Measurements from ENCODE around the gene SPOPL.

SPOPL gene

GRCh38 chr2:138493334-138493733, 8.2 kb upstream of the SPOPL start:
- no peak overlapping the region for H3K4me3 ChIP-seq (ENCODE audit: low read depth, low read length)
- TF ChIP-seq CTCF (IDR thresholded peaks at IDR 0.05; ENCODE audit: low read depth, low read length) = no peak
- in situ Hi-C loops (cut with HindIII; ENCODE audit: low sequenced_read_pairs) = no loop called here
- DNase-seq (ENCODE audit: low read depth, low spot score) = no peak

GRCh38 chr2:138494265-138494966, 7.2 kb upstream of the SPOPL start:
- no peak overlapping the region for H3K4me3 ChIP-seq (ENCODE audit: low read depth, low read length)
- no peak for DNase-seq (ENCODE audit: low read depth, low spot score)
- TF ChIP-seq CTCF (IDR thresholded peaks at IDR 0.05; ENCODE audit: low read depth, low read length) = no peak
- in situ Hi-C loops (cut with HindIII; ENCODE audit: low sequenced_read_pairs) = no loop called here

GRCh38 chr2:138495384-138495783, 6.2 kb upstream of the SPOPL start:
- DNase-seq (ENCODE audit: low read depth, low spot score) = no peak
- H3K4me3 ChIP-seq (ENCODE audit: low read depth, low read length) = no peak overlapping the region
- no peak for TF ChIP-seq CTCF (IDR thresholded peaks at IDR 0.05; ENCODE audit: low read depth, low read length)
- in situ Hi-C loops (cut with HindIII; ENCODE audit: low sequenced_read_pairs) = no loop called here

- in situ Hi-C loops (cut with HindIII; ENCODE audit: low sequenced_read_pairs) = no loop called here
- DNase-seq (ENCODE audit: low read depth, low spot score) = no peak
- no peak overlapping the region for H3K4me3 ChIP-seq (ENCODE audit: low read depth, low read length)
- no peak for TF ChIP-seq CTCF (IDR thresholded peaks at IDR 0.05; ENCODE audit: low read depth, low read length)
Measured at GRCh38 chr2:138496096-138496651, 5.4 kb upstream of the SPOPL start.

GRCh38 chr2:138497294-138497693, 4.3 kb upstream of the SPOPL start:
- TF ChIP-seq CTCF (IDR thresholded peaks at IDR 0.05; ENCODE audit: low read depth, low read length) = no peak
- DNase-seq (ENCODE audit: low read depth, low spot score) = no peak
- no peak overlapping the region for H3K4me3 ChIP-seq (ENCODE audit: low read depth, low read length)
- in situ Hi-C loops (cut with HindIII; ENCODE audit: low sequenced_read_pairs) = no loop called here

- in situ Hi-C loops (cut with HindIII; ENCODE audit: low sequenced_read_pairs) = no loop called here
- no peak overlapping the region for H3K4me3 ChIP-seq (ENCODE audit: low read depth, low read length)
- no peak for DNase-seq (ENCODE audit: low read depth, low spot score)
- no peak for TF ChIP-seq CTCF (IDR thresholded peaks at IDR 0.05; ENCODE audit: low read depth, low read length)
Measured at GRCh38 chr2:138499684-138500083, 1.9 kb upstream of the SPOPL start.

All from astrocyte of the spinal cord (primary cell).